GM20431 (cell line): Measurements from ENCODE around the gene TFDP1.

Source experiments
- in situ Hi-C: fragments of 300-500 bp; cut with MseI, MboI; formaldehyde crosslinking; loops from one replicate; pipeline ENCODE4 v1.15.0; 2020; ENCODE audit warnings: low sequenced_read_pairs; ENCODE audit not compliant: unreplicated experiment

The TFDP1 gene

GRCh38 chr13:113628291-113629270, 44.0 kb downstream of the TFDP1 start:
- in situ Hi-C loops, result no loop called here

- in situ Hi-C loops, result no loop called here
These were observed 45.3 kb downstream of the TFDP1 start for GRCh38 chr13:113629866-113630265.

GRCh38 chr13:113630296-113630695, 45.7 kb downstream of the TFDP1 start:
- in situ Hi-C loops, result no loop called here

GRCh38 chr13:113630804-113631203, 46.3 kb downstream of the TFDP1 start:
- in situ Hi-C loops, result no loop called here

GRCh38 chr13:113631341-113632095, 47.0 kb downstream of the TFDP1 start:
- in situ Hi-C loops, result no loop called here

GRCh38 chr13:113632706-113633484, 48.3 kb downstream of the TFDP1 start:
- in situ Hi-C loops, result no loop called here

- in situ Hi-C loops, result no loop called here
These were observed 48.9 kb downstream of the TFDP1 start for GRCh38 chr13:113633485-113633873.

GRCh38 chr13:113634279-113635047, 49.9 kb downstream of the TFDP1 start:
- in situ Hi-C loops, result no loop called here

- in situ Hi-C loops, result no loop called here
These were observed 50.5 kb downstream of the TFDP1 start for GRCh38 chr13:113635048-113635420.

- in situ Hi-C loops, result no loop called here
These were observed 51.2 kb downstream of the TFDP1 start for GRCh38 chr13:113635709-113636108.

GRCh38 chr13:113636266-113636963, 51.9 kb downstream of the TFDP1 start:
- in situ Hi-C loops, result no loop called here

GRCh38 chr13:113637262-113638160, 53.0 kb downstream of the TFDP1 start:
- in situ Hi-C loops, result no loop called here

- in situ Hi-C loops, result no loop called here
These were observed 53.7 kb downstream of the TFDP1 start for GRCh38 chr13:113638173-113638746.

GRCh38 chr13:113638806-113639205, 54.3 kb downstream of the TFDP1 start:
- in situ Hi-C loops, result no loop called here

GRCh38 chr13:113639616-113640262, 55.2 kb downstream of the TFDP1 start:
- in situ Hi-C loops, result no loop called here

- in situ Hi-C loops, result no loop called here
These were observed 56.9 kb downstream of the TFDP1 start for GRCh38 chr13:113641426-113641825.

- in situ Hi-C loops, result no loop called here
These were observed 58.0 kb downstream of the TFDP1 start for GRCh38 chr13:113642563-113642962.
